ENCODE results near the gene SLC13A3. TPM values are rescaled to one million over a fixed set of nuclear protein-coding genes. Genes with fewer than 3 reads are reported as not detected.

Gene SLC13A3
- total RNA-seq, 1 donor from 2014 or later = 18.8 TPM

DNA sequence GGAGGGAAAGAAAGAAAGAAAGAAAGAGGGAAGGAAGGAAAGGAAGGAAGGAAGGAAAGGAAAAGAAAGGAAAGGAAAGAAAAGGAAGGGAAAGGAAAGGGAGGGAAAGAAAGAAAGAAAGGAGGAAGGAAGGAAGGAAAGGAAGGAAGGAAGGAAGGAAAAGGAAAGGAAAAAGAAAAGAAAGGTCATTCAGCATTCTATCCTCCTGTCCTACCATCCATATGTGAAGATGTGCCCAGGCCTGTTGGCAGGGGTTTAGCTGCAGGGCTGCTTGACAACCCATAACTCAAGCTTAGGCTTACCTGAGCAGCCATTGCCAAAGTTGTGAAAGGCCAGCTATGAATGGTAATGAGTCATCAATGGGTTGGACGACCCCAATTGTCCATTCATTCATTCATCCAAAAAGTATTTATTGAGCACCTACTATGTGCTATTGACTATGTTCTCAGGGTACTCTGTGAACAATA lies 50.9 kb downstream of the SLC13A3 start:
- Mint-ChIP-seq H3K4me1 (no peaks in the 10 kb centered on the region), H3K27ac (no peak overlapping the region), H3K4me3 (no peak overlapping the region), H3K36me3 (peaks cover 2% of the 10 kb centered on the region), H3K9me3 (no peaks in the 10 kb centered on the region), H3K27me3 (ENCODE audit: low read depth) (no peaks in the 10 kb centered on the region)
- no peak for DNase-seq (ENCODE audit: low spot score in 2 of 2, unreplicated experiment in 2 of 2)
- TF ChIP-seq, protein P1, sequence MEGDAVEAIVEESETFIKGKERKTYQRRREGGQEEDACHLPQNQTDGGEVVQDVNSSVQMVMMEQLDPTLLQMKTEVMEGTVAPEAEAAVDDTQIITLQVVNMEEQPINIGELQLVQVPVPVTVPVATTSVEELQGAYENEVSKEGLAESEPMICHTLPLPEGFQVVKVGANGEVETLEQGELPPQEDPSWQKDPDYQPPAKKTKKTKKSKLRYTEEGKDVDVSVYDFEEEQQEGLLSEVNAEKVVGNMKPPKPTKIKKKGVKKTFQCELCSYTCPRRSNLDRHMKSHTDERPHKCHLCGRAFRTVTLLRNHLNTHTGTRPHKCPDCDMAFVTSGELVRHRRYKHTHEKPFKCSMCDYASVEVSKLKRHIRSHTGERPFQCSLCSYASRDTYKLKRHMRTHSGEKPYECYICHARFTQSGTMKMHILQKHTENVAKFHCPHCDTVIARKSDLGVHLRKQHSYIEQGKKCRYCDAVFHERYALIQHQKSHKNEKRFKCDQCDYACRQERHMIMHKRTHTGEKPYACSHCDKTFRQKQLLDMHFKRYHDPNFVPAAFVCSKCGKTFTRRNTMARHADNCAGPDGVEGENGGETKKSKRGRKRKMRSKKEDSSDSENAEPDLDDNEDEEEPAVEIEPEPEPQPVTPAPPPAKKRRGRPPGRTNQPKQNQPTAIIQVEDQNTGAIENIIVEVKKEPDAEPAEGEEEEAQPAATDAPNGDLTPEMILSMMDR (IDR thresholded peaks at IDR 0.05; ENCODE audit: unreplicated experiment) = no peak

DNA sequence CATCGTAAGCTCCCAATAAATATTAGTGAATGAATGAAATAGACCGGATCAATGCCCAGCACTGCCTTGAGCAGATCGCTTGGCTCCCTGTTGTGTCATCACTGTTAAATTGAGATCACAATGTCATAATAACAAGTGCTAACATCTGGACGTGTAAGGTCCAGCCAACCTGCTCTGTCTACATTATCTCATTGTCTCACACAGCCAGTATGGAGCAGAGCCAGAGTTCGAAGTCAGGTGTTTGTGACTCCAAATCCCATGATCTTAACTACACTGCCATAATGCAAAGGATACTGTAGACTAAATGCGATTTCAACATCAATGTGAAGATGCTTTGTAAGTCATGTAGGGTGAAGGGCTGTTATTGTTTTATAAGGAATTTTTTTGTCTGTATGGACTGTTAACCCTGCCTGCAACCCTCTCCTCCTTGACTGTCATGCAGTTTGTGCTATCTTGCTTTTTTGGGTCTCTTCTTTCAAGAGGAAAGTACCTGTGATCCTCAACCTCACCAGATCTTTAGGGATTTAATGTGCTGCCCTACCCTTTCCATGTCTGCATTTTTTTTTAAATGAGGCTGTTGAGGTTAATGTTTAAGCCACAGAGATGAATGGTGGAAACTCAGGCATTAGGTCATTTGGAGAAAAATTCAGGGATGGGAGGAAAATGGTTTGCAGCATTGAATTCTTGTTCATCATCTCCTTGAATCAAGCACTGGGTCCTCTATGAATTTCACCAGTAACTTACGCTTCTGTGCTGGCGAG lies 51.9 kb downstream of the SLC13A3 start:
- H3K27me3 Mint-ChIP-seq (ENCODE audit: low read depth) = no peaks in the 10 kb centered on the region
- TF ChIP-seq, protein P1 (IDR thresholded peaks at IDR 0.05; ENCODE audit: unreplicated experiment) = no peak
- H3K4me3 Mint-ChIP-seq = no peak overlapping the region
- no peak overlapping the region for H3K27ac Mint-ChIP-seq
- no peaks in the 10 kb centered on the region for H3K4me1 Mint-ChIP-seq
- H3K36me3 Mint-ChIP-seq = peaks cover 2% of the 10 kb centered on the region
- DNase-seq (ENCODE audit: low spot score in 2 of 2, unreplicated experiment in 2 of 2) = no peak
- no peaks in the 10 kb centered on the region for H3K9me3 Mint-ChIP-seq

DNA sequence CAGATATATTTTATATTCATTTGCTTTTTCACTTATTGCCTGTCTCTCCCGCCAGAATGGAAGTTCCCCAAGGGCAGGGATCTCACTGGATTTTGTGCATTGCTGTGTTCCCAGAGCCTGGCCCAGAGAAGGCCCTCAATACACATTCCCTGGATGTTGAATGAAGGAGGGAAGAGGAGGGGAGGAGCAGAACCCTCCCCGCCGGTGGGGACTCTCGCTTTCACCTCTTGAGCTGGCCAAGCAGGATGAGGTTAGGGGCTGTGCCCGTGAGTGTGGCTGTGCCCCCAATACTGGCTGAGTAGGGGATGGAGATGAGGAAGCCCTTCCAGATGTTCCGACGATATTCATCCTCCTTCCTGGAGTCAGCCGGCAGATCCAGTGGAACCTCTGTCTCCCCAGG lies 55.3 kb downstream of the SLC13A3 start:
- Mint-ChIP-seq H3K36me3 (peaks cover 12% of the 10 kb centered on the region), H3K4me1 (no peaks in the 10 kb centered on the region), H3K9me3 (peaks cover 4% of the 10 kb centered on the region), H3K27ac (no peak overlapping the region), H3K27me3 (ENCODE audit: low read depth) (no peaks in the 10 kb centered on the region), H3K4me3 (no peak overlapping the region)
- DNase-seq (ENCODE audit: low spot score in 2 of 2, unreplicated experiment in 2 of 2) = no peak
- TF ChIP-seq, protein P1 (IDR thresholded peaks at IDR 0.05; ENCODE audit: unreplicated experiment) = no peak

DNA sequence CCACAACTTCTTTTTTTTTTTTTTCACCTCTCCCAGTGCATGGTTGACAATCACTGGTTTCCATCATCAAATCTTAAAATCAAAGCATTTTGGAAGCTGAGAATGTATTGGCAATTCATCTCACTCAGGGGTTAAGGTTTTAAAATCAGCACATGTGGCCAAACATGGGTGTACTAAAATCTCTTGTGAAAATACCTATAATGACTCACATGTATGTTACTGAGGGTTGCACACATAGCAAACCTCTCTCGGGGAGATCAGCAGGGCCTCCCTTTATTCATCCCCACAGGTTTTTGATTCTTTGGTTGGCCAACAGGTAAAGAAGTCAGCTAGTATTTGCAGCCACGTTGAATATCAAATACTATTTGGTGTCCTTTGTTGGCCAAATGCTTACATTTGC lies 56.5 kb downstream of the SLC13A3 start:
- H3K36me3 Mint-ChIP-seq = peaks cover 10% of the 10 kb centered on the region
- TF ChIP-seq, protein P1 (IDR thresholded peaks at IDR 0.05; ENCODE audit: unreplicated experiment) = no peak
- peaks cover 5% of the 10 kb centered on the region for H3K9me3 Mint-ChIP-seq
- H3K27me3 Mint-ChIP-seq (ENCODE audit: low read depth) = no peaks in the 10 kb centered on the region
- H3K4me1 Mint-ChIP-seq = peaks cover 4% of the 10 kb centered on the region
- DNase-seq (ENCODE audit: low spot score in 2 of 2, unreplicated experiment in 2 of 2) = no peak
- H3K4me3 Mint-ChIP-seq = no peak overlapping the region
- no peak overlapping the region for H3K27ac Mint-ChIP-seq

DNA sequence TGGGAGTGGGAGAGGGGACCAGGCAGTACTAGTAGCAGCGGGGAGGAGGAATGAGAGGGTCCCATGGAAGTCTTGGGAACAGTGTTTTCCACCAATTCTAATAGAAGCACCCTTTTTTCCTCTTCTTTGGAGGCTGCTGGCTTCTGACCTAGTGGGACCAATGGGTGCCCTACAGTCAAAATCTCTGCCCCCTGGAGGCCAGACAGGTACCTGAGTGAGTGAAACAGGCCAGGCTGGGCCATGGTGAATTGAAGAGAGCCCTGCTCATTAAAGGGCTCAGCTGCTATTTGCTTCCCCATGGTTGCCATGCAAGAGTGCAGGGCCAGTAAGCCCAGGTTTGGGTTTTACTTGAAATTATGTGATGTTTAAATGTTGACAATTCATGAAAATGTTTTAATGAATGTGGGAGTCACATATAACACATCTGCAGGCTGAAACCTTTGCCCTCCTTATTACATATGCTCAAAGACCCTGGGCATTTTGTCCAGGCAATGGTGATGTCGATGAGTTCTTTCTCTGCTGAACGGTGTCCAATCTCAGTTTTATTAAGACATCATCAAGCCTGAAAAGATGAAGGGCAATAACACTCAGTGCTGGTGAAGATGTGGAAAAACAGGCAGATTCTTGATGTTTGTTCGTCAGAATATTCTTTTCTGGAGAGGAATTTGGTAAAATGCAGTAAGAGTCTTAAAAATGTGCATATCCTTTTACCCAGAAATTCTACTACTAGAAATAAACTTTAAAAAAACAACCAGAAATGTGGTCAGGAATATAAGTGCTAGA lies 58.5 kb downstream of the SLC13A3 start:
- H3K27ac Mint-ChIP-seq = no peak overlapping the region
- no peak for DNase-seq (ENCODE audit: low spot score in 2 of 2, unreplicated experiment in 2 of 2)
- peaks cover 16% of the 10 kb centered on the region for H3K36me3 Mint-ChIP-seq
- peaks cover 11% of the 10 kb centered on the region for H3K9me3 Mint-ChIP-seq
- H3K27me3 Mint-ChIP-seq (ENCODE audit: low read depth) = no peaks in the 10 kb centered on the region
- TF ChIP-seq, protein P1 (IDR thresholded peaks at IDR 0.05; ENCODE audit: unreplicated experiment) = no peak
- H3K4me1 Mint-ChIP-seq = peaks cover 4% of the 10 kb centered on the region
- no peak overlapping the region for H3K4me3 Mint-ChIP-seq
